H9 (cell line): Measurements from ENCODE around the gene XPNPEP3. TPM values are rescaled to one million over a fixed set of nuclear protein-coding genes. Genes with fewer than 3 reads are reported as not detected.

Experiments
- DNase-seq: peaks from one replicate; pipeline ENCODE4 v3.0.0-alpha.2; 2017
- H2AFZ ChIP-seq: one replicate; pipeline ENCODE4 v1.6.1; 2013; ENCODE audit warnings: mild to moderate bottlenecking, low read length, control low read depth, moderate library complexity
- H2AK5ac ChIP-seq: 2 replicates; pipeline ENCODE4 v1.6.1; 2013; ENCODE audit warnings: low read length, control low read depth, mixed read lengths; ENCODE audit not compliant: insufficient read length
- H2BK120ac ChIP-seq: one replicate; pipeline ENCODE4 v1.6.1; 2013; ENCODE audit warnings: low read depth, mild to moderate bottlenecking, low read length, control low read depth, inconsistent platforms; ENCODE audit not compliant: poor library complexity, severe bottlenecking
- H2BK12ac ChIP-seq: 2 replicates; pipeline ENCODE4 v1.6.1; 2013; ENCODE audit warnings: low read length, control low read depth, mixed read lengths, low read depth; ENCODE audit not compliant: insufficient read length
- H2BK15ac ChIP-seq: 2 replicates; pipeline ENCODE4 v1.6.1; 2013; ENCODE audit warnings: low read depth, low read length, control low read depth
- H2BK20ac ChIP-seq: one replicate; pipeline ENCODE4 v1.6.1; 2013; ENCODE audit warnings: low read depth, mild to moderate bottlenecking, low read length, control low read depth, inconsistent platforms; ENCODE audit not compliant: poor library complexity, severe bottlenecking
- H2BK5ac ChIP-seq: 2 replicates; pipeline ENCODE4 v1.6.1; 2013; ENCODE audit warnings: low read length, control low read depth, mixed read lengths; ENCODE audit not compliant: insufficient read length
- H3K14ac ChIP-seq: 2 replicates; pipeline ENCODE4 v1.6.1; 2013; ENCODE audit warnings: low read length, control low read depth; ENCODE audit not compliant: insufficient read depth
- H3K18ac ChIP-seq: 2 replicates; pipeline ENCODE4 v1.6.1; 2013; ENCODE audit warnings: low read depth, mild to moderate bottlenecking, mixed read lengths, low read length, control low read depth; ENCODE audit not compliant: insufficient read length
- H3K23ac ChIP-seq: 2 replicates; pipeline ENCODE4 v1.6.1; 2013; ENCODE audit warnings: low read length, control low read depth, mixed read lengths, low read depth; ENCODE audit not compliant: insufficient read length
- H3K23me2 ChIP-seq: 2 replicates; pipeline ENCODE4 v1.6.1; 2013; ENCODE audit warnings: low read depth, mild to moderate bottlenecking, mixed read lengths, low read length, control low read depth; ENCODE audit not compliant: insufficient read length, poor library complexity, severe bottlenecking
- H3K27ac ChIP-seq: 2 replicates; pipeline ENCODE4 v1.5.1; 2013; ENCODE audit warnings: low read length, control low read depth, mixed read lengths, low read depth; ENCODE audit not compliant: insufficient read length
- H3K27me3 ChIP-seq: 2 replicates; pipeline ENCODE4 v1.6.1; 2013; ENCODE audit warnings: low read length, control low read depth, inconsistent platforms; ENCODE audit not compliant: insufficient read depth
- H3K4ac ChIP-seq: 2 replicates; pipeline ENCODE4 v1.6.1; 2013; ENCODE audit warnings: low read depth, mild to moderate bottlenecking, control low read depth, inconsistent platforms, low read length, moderate library complexity
- H3K4me1 ChIP-seq: 2 replicates; pipeline ENCODE4 v1.6.1; 2013; ENCODE audit warnings: low read length, control low read depth, inconsistent platforms; ENCODE audit not compliant: insufficient read depth
- H3K4me2 ChIP-seq: 2 replicates; pipeline ENCODE4 v1.6.1; 2013; ENCODE audit warnings: low read length, control low read depth, mixed read lengths; ENCODE audit not compliant: insufficient read length, insufficient read depth
- H3K56ac ChIP-seq: 2 replicates; pipeline ENCODE4 v1.6.1; 2013; ENCODE audit warnings: low read depth, mild to moderate bottlenecking, mixed read lengths, low read length, control low read depth; ENCODE audit not compliant: insufficient read length
- H3K79me1 ChIP-seq: 2 replicates; pipeline ENCODE4 v1.6.1; 2013; ENCODE audit warnings: low read depth, mild to moderate bottlenecking, moderate library complexity, low read length, control low read depth, inconsistent platforms; ENCODE audit not compliant: insufficient read depth, poor library complexity, severe bottlenecking
- H3K79me2 ChIP-seq: 2 replicates; pipeline ENCODE4 v1.6.1; 2013; ENCODE audit warnings: low read length, control low read depth, inconsistent platforms; ENCODE audit not compliant: insufficient read depth
- H3K9ac ChIP-seq: 2 replicates; pipeline ENCODE4 v1.6.1; 2013; ENCODE audit warnings: low read length, control low read depth, mixed read lengths; ENCODE audit not compliant: insufficient read length; ENCODE audit errors: extremely low read depth
- H3K9me3 ChIP-seq: one replicate; pipeline ENCODE4 v1.6.1; 2013; ENCODE audit warnings: low read depth, low read length, inconsistent platforms; ENCODE audit not compliant: control insufficient read depth
- H3T11ph ChIP-seq: one replicate; pipeline ENCODE4 v1.6.1; 2013; ENCODE audit warnings: mild to moderate bottlenecking, low read length, control low read depth, inconsistent platforms
- H4K20me1 ChIP-seq: one replicate; pipeline ENCODE4 v1.6.1; 2013; ENCODE audit not compliant: control insufficient read depth, insufficient read length, insufficient read depth
- H4K5ac ChIP-seq: 2 replicates; pipeline ENCODE4 v1.6.1; 2013; ENCODE audit warnings: low read depth, mild to moderate bottlenecking, mixed read lengths, low read length, control low read depth; ENCODE audit not compliant: insufficient read length
- H4K8ac ChIP-seq: replicated peaks from 2 replicates; pipeline ENCODE4 v1.6.1; 2013; ENCODE audit warnings: low read length, control low read depth, mixed read lengths, low read depth; ENCODE audit not compliant: insufficient read length
- H4K91ac ChIP-seq: 2 replicates; pipeline ENCODE4 v1.6.1; 2013; ENCODE audit warnings: low read depth, mild to moderate bottlenecking, moderate library complexity, mixed read lengths, low read length, control low read depth; ENCODE audit not compliant: insufficient read length
- H3K27ac Mint-ChIP-seq, 3 experiments: 2 replicates in 2 of 3; 3 replicates in 1 of 3; pipeline ENCODE4 v1.8.0; 2020 to 2021; ENCODE audit warnings: mixed read lengths in 3 of 3, mild to moderate bottlenecking in 1 of 3, moderate library complexity in 1 of 3
- H3K27me3 Mint-ChIP-seq: 2 replicates; pipeline ENCODE4 v1.8.0; 2021; ENCODE audit warnings: low read depth, mild to moderate bottlenecking, moderate library complexity, mixed read lengths
- H3K36me3 Mint-ChIP-seq, 3 experiments: 2 replicates in 2 of 3; 3 replicates in 1 of 3; pipeline ENCODE4 v1.8.0; 2020 to 2021; ENCODE audit warnings: low read depth in 3 of 3, mixed read lengths in 3 of 3; ENCODE audit not compliant: insufficient read depth in 1 of 3
- H3K4me1 Mint-ChIP-seq, 2 experiments: 2 replicates each; pipeline ENCODE4 v1.8.0; 2020; ENCODE audit warnings: mixed read lengths in 2 of 2
- H3K4me3 Mint-ChIP-seq, 2 experiments: 2 replicates in 1 of 2; 3 replicates in 1 of 2; pipeline ENCODE4 v1.8.0; 2020 to 2021; ENCODE audit warnings: mild to moderate bottlenecking in 2 of 2, mixed read lengths in 2 of 2, moderate library complexity in 1 of 2
- H3K9me3 Mint-ChIP-seq, 2 experiments: 2 replicates in 1 of 2; 3 replicates in 1 of 2; pipeline ENCODE4 v1.8.0; 2020; ENCODE audit warnings: mild to moderate bottlenecking in 2 of 2, mixed read lengths in 2 of 2, moderate library complexity in 1 of 2
- WGBS: extraction: QIAGEN DNeasy Blood & Tissue Kit; methylation state at CpG from one replicate; pipeline ENCODE4 v1.1.7; 2013; ENCODE audit warnings: missing lambda C conversion rate, low lambda C conversion rate, mixed read lengths; ENCODE audit not compliant: insufficient read length; ENCODE audit errors: extremely low coverage; 5-methylcytosine and 5-hydroxymethylcytosine counted together
- total RNA-seq: library from RNA; stranded (reverse); gene quantifications from 2 replicates; pipeline ENCODE4 v1.2.1, GENCODE V29; 2021
- TF ChIP-seq, protein P1 (sequence below): fragments of 200-600 bp; sonication (generic); conservative IDR thresholded peaks from 3 replicates; pipeline ENCODE4 v1.8.0; 2021; ENCODE audit warnings: antibody characterized with exemption, mild to moderate bottlenecking

Gene XPNPEP3
- total RNA-seq, 1 experiment from 2014 or later: 18.3 TPM

DNA sequence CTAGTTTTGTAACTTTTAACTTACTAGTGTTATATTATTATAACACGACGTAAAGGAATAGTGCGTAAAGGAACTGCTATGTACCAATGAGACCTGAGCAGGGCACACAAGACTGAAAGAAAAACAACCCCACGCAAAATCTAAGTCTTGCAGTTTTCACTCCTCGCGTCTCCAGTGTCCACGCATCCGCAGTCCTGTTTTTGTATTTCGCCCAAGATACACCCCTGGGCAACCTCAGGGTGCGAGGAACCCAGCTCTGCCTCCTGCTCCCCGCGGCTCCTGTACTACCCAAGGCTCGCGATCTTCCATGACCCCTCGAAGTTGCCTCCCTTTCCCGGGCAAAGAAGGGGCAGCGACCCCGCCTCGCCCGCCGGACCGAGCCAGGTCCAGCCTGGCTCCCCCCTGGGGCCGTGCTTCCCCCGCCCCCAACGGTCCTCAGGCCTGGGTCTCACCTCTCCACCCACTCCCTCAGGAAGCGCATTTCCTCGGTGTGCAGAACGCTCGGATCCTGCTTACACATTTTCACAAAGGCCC is 902 bp upstream of the XPNPEP3 start:
- peaks cover 30% of the 10 kb centered on the region in 2 experiments for H3K4me1 Mint-ChIP-seq
- H3K36me3 Mint-ChIP-seq: peaks cover 5 to 23% (median 22%) of the 10 kb centered on the region in 3 experiments
- Histone ChIP-seq H3K27ac (peak overlapping the region; percentile 97), H4K91ac (peak overlapping the region; percentile 83), H2BK5ac (no peak overlapping the region), H3K23ac (no peak overlapping the region), H2AK5ac (no peak overlapping the region), H3K9ac (peak overlapping the region; percentile 92), H4K20me1 (no peaks in the 10 kb centered on the region), H3K27me3 (no peaks in the 10 kb centered on the region), H2BK15ac (no peak overlapping the region), H3K18ac (peak overlapping the region; percentile 71), H2BK12ac (no peak overlapping the region), H3K4me1 (peaks cover 2% of the 10 kb centered on the region; the same call in 1 of the 2 replicates), H2BK120ac (no peak overlapping the region), H2AFZ (no peak overlapping the region), H4K5ac (no peak overlapping the region), H3K14ac (peak overlapping the region; percentile 76), H3K4ac (no peak overlapping the region), H3K79me1 (peaks cover 6% of the 10 kb centered on the region), H3K4me2 (peak overlapping the region; percentile 84), H3K9me3 (no peaks in the 10 kb centered on the region), H4K8ac (peak overlapping the region; percentile 98), H3T11ph (no peak overlapping the region), H2BK20ac (no peak overlapping the region), H3K23me2 (peaks cover 5% of the 10 kb centered on the region), H3K79me2 (peaks cover 56% of the 10 kb centered on the region; the same call in 1 of the 2 replicates), H3K56ac (peak overlapping the region; percentile 94)
- no CpG with 5 or more reads among the region's 29 CpGs for WGBS
- H3K27ac Mint-ChIP-seq: peak overlapping the region; percentile 100
- no peaks in the 10 kb centered on the region for H3K27me3 Mint-ChIP-seq
- peak overlapping the region; percentile 99 for H3K4me3 Mint-ChIP-seq
- TF ChIP-seq, protein P1, sequence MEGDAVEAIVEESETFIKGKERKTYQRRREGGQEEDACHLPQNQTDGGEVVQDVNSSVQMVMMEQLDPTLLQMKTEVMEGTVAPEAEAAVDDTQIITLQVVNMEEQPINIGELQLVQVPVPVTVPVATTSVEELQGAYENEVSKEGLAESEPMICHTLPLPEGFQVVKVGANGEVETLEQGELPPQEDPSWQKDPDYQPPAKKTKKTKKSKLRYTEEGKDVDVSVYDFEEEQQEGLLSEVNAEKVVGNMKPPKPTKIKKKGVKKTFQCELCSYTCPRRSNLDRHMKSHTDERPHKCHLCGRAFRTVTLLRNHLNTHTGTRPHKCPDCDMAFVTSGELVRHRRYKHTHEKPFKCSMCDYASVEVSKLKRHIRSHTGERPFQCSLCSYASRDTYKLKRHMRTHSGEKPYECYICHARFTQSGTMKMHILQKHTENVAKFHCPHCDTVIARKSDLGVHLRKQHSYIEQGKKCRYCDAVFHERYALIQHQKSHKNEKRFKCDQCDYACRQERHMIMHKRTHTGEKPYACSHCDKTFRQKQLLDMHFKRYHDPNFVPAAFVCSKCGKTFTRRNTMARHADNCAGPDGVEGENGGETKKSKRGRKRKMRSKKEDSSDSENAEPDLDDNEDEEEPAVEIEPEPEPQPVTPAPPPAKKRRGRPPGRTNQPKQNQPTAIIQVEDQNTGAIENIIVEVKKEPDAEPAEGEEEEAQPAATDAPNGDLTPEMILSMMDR: no peak
- peak; percentile 46 for DNase-seq
- no peaks in the 10 kb centered on the region for H3K9me3 Mint-ChIP-seq
